ENCODE measurements around the gene PRKAR2A. TPM values are rescaled to one million over a fixed set of nuclear protein-coding genes. Genes with fewer than 3 reads are reported as not detected.
A peak's percentile ranks its signal among the peaks of the same experiment; 100 is the strongest.

The PRKAR2A gene
- total RNA-seq, 1 donor from 2014 or later: 55.5 TPM

- Mint-ChIP-seq H3K36me3 (ENCODE audit: unreplicated experiment) (no peaks in the 10 kb centered on the region), H3K9me3 (ENCODE audit: unreplicated experiment) (peaks cover 2% of the 10 kb centered on the region), H3K27ac (ENCODE audit: unreplicated experiment) (peak overlapping the region; percentile 24), H3K27me3 (ENCODE audit: unreplicated experiment) (peaks cover 2% of the 10 kb centered on the region), H3K4me1 (ENCODE audit: low read depth, unreplicated experiment) (peaks cover 12% of the 10 kb centered on the region), H3K4me3 (ENCODE audit: unreplicated experiment) (peak overlapping the region; percentile 63)
- no peak for DNase-seq
- no peak for TF ChIP-seq CTCF (IDR thresholded peaks at IDR 0.05; ENCODE audit: partially characterized antibody, unreplicated experiment)
Measured at GRCh38 chr3:48855681-48856447, 8.2 kb upstream of the PRKAR2A start.

GRCh38 chr3:48852151-48852550 lies 4.5 kb upstream of the PRKAR2A start:
- DNase-seq: no peak
- H3K27me3 Mint-ChIP-seq (ENCODE audit: unreplicated experiment): no peaks in the 10 kb centered on the region
- no peak overlapping the region for H3K4me3 Mint-ChIP-seq (ENCODE audit: unreplicated experiment)
- TF ChIP-seq CTCF (IDR thresholded peaks at IDR 0.05; ENCODE audit: partially characterized antibody, unreplicated experiment): no peak
- no peak overlapping the region for H3K27ac Mint-ChIP-seq (ENCODE audit: unreplicated experiment)
- H3K36me3 Mint-ChIP-seq (ENCODE audit: unreplicated experiment): no peaks in the 10 kb centered on the region
- H3K4me1 Mint-ChIP-seq (ENCODE audit: low read depth, unreplicated experiment): peaks cover 18% of the 10 kb centered on the region
- H3K9me3 Mint-ChIP-seq (ENCODE audit: unreplicated experiment): no peaks in the 10 kb centered on the region

GRCh38 chr3:48851407-48851806 lies 3.7 kb upstream of the PRKAR2A start:
- peaks cover 17% of the 10 kb centered on the region for H3K4me1 Mint-ChIP-seq (ENCODE audit: low read depth, unreplicated experiment)
- no peak for TF ChIP-seq CTCF (IDR thresholded peaks at IDR 0.05; ENCODE audit: partially characterized antibody, unreplicated experiment)
- H3K27ac Mint-ChIP-seq (ENCODE audit: unreplicated experiment): no peak overlapping the region

GRCh38 chr3:48848816-48849515 lies 1.3 kb upstream of the PRKAR2A start:
- TF ChIP-seq CTCF (IDR thresholded peaks at IDR 0.05; ENCODE audit: partially characterized antibody, unreplicated experiment): no peak
- no peak overlapping the region for H3K27ac Mint-ChIP-seq (ENCODE audit: unreplicated experiment)
- H3K36me3 Mint-ChIP-seq (ENCODE audit: unreplicated experiment): no peaks in the 10 kb centered on the region
- no peak overlapping the region for H3K4me3 Mint-ChIP-seq (ENCODE audit: unreplicated experiment)
- no peak for DNase-seq
- peaks cover 14% of the 10 kb centered on the region for H3K4me1 Mint-ChIP-seq (ENCODE audit: low read depth, unreplicated experiment)
- no peaks in the 10 kb centered on the region for H3K9me3 Mint-ChIP-seq (ENCODE audit: unreplicated experiment)
- no peaks in the 10 kb centered on the region for H3K27me3 Mint-ChIP-seq (ENCODE audit: unreplicated experiment)

More at GRCh38 chr3:48851407-48851806, 3.7 kb upstream of the PRKAR2A start:
- H3K9me3 Mint-ChIP-seq (ENCODE audit: unreplicated experiment): no peaks in the 10 kb centered on the region
- no peak overlapping the region for H3K4me3 Mint-ChIP-seq (ENCODE audit: unreplicated experiment)
- peak; percentile 28 for DNase-seq
- H3K27me3 Mint-ChIP-seq (ENCODE audit: unreplicated experiment): no peaks in the 10 kb centered on the region
- no peaks in the 10 kb centered on the region for H3K36me3 Mint-ChIP-seq (ENCODE audit: unreplicated experiment)

GRCh38 chr3:48847053-48847503 lies 596 bp downstream of the PRKAR2A start:
- peak; percentile 64 for DNase-seq
- Mint-ChIP-seq H3K36me3 (ENCODE audit: unreplicated experiment) (no peaks in the 10 kb centered on the region), H3K27ac (ENCODE audit: unreplicated experiment) (no peak overlapping the region), H3K4me3 (ENCODE audit: unreplicated experiment) (peak overlapping the region; percentile 86), H3K27me3 (ENCODE audit: unreplicated experiment) (no peaks in the 10 kb centered on the region), H3K4me1 (ENCODE audit: low read depth, unreplicated experiment) (peaks cover 10% of the 10 kb centered on the region), H3K9me3 (ENCODE audit: unreplicated experiment) (no peaks in the 10 kb centered on the region)
- TF ChIP-seq CTCF (IDR thresholded peaks at IDR 0.05; ENCODE audit: partially characterized antibody, unreplicated experiment): no peak

Measured in glutamatergic neuron (in vitro differentiated cells).